ENCODE measurements around the gene PDPR. TPM values are rescaled to one million over a fixed set of nuclear protein-coding genes. Genes with fewer than 3 reads are reported as not detected.
A peak's percentile ranks its signal among the peaks of the same experiment; 100 is the strongest.
"Not testable (repeated sequence)": the region's sequence is repeated elsewhere in the genome, so short reads cannot be mapped to it uniquely, and the experiment has no call there.

Gene PDPR
- polyA plus RNA-seq, 3 donors = 32.8 to 63.3 (median 47.5) TPM

- DNase-seq = no peak
Observed at GRCh38 chr16:70160821-70161220, 46.7 kb downstream of the PDPR start.

GRCh38 chr16:70161350-70161749, 47.2 kb downstream of the PDPR start:
- no peak for DNase-seq

GRCh38 chr16:70162041-70162451, 47.9 kb downstream of the PDPR start:
- no peak for DNase-seq

- no peak for DNase-seq
Observed at GRCh38 chr16:70163596-70163995, 49.5 kb downstream of the PDPR start.

GRCh38 chr16:70166688-70167087, 52.6 kb downstream of the PDPR start:
- DNase-seq = not testable (repeated sequence)

- not testable (repeated sequence) for DNase-seq
Observed at GRCh38 chr16:70173212-70173837, 59.2 kb downstream of the PDPR start, which contains the start of gene CLEC18C. Gene CLEC18C (plus strand): TSS chr16:70173787. CDS start chr16:70174279, 492 bp downstream.

GRCh38 chr16:70173916-70174315, 59.8 kb downstream of the PDPR start:
- DNase-seq = not testable (repeated sequence)

- DNase-seq = not testable (repeated sequence)
Observed at GRCh38 chr16:70174387-70174932, 60.3 kb downstream of the PDPR start.

GRCh38 chr16:70187858-70188607, 73.9 kb downstream of the PDPR start:
- not testable (repeated sequence) for DNase-seq

- DNase-seq = not testable (repeated sequence)
Observed at GRCh38 chr16:70188608-70188915, 74.4 kb downstream of the PDPR start.

- DNase-seq = not testable (repeated sequence)
Observed at GRCh38 chr16:70190574-70190973, 76.4 kb downstream of the PDPR start.

GRCh38 chr16:70196683-70197300, 82.7 kb downstream of the PDPR start:
- not testable (repeated sequence) for DNase-seq

GRCh38 chr16:70197611-70198010, 83.5 kb downstream of the PDPR start:
- DNase-seq = not testable (repeated sequence)

GRCh38 chr16:70198230-70198629, 84.1 kb downstream of the PDPR start:
- not testable (repeated sequence) for DNase-seq

- peak; percentile 12 for DNase-seq
Observed at GRCh38 chr16:70198666-70199065, 84.5 kb downstream of the PDPR start.

- DNase-seq = not testable (repeated sequence)
Observed at GRCh38 chr16:70199170-70199569, 85.0 kb downstream of the PDPR start.

GRCh38 chr16:70200063-70200462, 85.9 kb downstream of the PDPR start:
- DNase-seq = not testable (repeated sequence)

- DNase-seq = not testable (repeated sequence)
Observed at GRCh38 chr16:70203508-70203907, 89.4 kb downstream of the PDPR start.

GRCh38 chr16:70204010-70204409, 89.9 kb downstream of the PDPR start:
- not testable (repeated sequence) for DNase-seq

- not testable (repeated sequence) for DNase-seq
Observed at GRCh38 chr16:70204668-70205405, 90.7 kb downstream of the PDPR start.

GRCh38 chr16:70206382-70206781, 92.2 kb downstream of the PDPR start:
- DNase-seq = not testable (repeated sequence)

Measured in renal pelvis (tissue), 4 donors.